Parathyroid adenoma (tissue), 2 donors: ENCODE data around the gene NPIPB2.

Source experiments
- H2AFZ ChIP-seq: fragments of 300-600 bp; sonication (generic); one replicate; pipeline ENCODE4 v1.7.0; 2017; ENCODE audit warnings: antibody characterized with exemption, mild to moderate bottlenecking
- H3K27ac ChIP-seq: fragments of 300-600 bp; sonication (generic); one replicate; pipeline ENCODE4 v1.7.0; 2017
- H3K27me3 ChIP-seq: fragments of 300-600 bp; sonication (generic); one replicate; pipeline ENCODE4 v1.7.0; 2017; ENCODE audit warnings: low read length; ENCODE audit not compliant: control insufficient read depth, insufficient read depth
- H3K36me3 ChIP-seq: fragments of 300-600 bp; sonication (generic); one replicate; pipeline ENCODE4 v1.7.0; 2017; ENCODE audit warnings: low read length; ENCODE audit not compliant: control insufficient read depth, insufficient read depth
- H3K4me1 ChIP-seq: fragments of 300-600 bp; sonication (generic); one replicate; pipeline ENCODE4 v1.7.0; 2017; ENCODE audit warnings: control low read depth
- H3K4me2 ChIP-seq: fragments of 300-600 bp; sonication (generic); one replicate; pipeline ENCODE4 v1.7.0; 2017; ENCODE audit warnings: low read length
- H3K4me3 ChIP-seq: fragments of 300-600 bp; sonication (generic); one replicate; pipeline ENCODE4 v1.7.0; 2017; ENCODE audit warnings: low read depth, low read length
- H3K79me2 ChIP-seq: fragments of 300-600 bp; sonication (generic); one replicate; pipeline ENCODE4 v1.7.0; 2017; ENCODE audit warnings: control low read depth
- H3K9ac ChIP-seq: fragments of 300-600 bp; sonication (generic); one replicate; pipeline ENCODE4 v1.7.0; 2017; ENCODE audit warnings: mild to moderate bottlenecking
- H3K9me3 ChIP-seq: fragments of 300-600 bp; sonication (generic); one replicate; pipeline ENCODE4 v1.7.0; 2017; ENCODE audit warnings: low read length; ENCODE audit not compliant: control insufficient read depth
- CTCF ChIP-seq: fragments of 300-600 bp; sonication (generic); IDR thresholded peaks from one replicate; pipeline ENCODE4 v1.7.0; 2017; ENCODE audit warnings: antibody characterized with exemption, mild to moderate bottlenecking
- donor health status: primary hyperparathyroidism.

The NPIPB2 gene

DNA sequence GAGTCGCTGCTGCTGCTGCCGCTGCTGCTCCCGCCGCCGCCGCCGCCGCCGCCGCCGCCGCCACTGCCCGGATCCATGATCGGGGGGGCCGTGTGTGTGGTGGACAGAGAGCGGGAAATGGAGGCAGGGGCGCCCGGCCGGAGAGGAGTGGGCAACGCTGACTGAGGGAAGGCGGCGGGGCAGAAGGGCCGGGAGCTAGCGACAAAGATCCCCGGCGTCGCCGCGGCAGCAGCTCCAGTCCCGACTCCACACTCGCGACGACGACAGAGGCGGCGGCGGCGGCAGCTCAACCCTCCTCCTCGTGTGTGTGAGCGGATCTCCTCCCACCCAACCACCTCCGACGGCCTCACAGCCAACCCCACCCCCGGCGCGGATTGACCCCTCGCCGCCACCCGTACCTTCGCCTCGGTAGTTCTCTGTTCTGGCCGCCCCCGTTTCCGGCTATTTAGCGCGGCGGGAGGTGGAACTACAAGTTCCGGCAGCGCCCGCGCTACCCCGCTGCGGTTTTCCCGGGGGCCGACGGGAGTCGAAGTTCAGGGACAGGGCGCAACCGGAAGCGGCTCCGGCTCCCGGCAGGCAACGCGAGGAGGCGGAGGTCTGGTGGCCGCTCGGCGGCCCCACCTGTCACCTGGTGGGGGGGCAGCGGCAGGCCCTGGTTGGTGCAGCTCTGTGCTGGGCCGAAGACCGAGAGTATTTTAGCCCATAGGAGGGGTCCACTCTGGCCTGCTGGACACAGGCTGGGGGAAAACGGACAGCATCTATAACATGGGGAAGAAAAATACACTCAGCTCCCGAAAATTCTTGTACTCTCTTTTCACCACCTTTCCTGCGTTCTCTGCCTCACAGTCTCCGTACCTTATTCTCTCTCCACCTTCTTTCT, 26.0 kb downstream of the NPIPB2 start, which contains the start of gene GSPT1:
Gene GSPT1 (minus strand): TSS at position 313 of the 880 bp plus-strand sequence. CDS start 236 bp downstream, at position 77.
- peak; percentile 14 for TF ChIP-seq CTCF
- Histone ChIP-seq H3K9ac (peak within 1 kb of the TSS; percentile 34), H3K36me3 (no peaks in the 10 kb centered on the region), H3K27ac (peak within 1 kb of the TSS; percentile 78), H3K9me3 (no peaks in the 10 kb centered on the region), H3K4me1 (peaks cover 11% of the 10 kb centered on the region), H2AFZ (peak within 1 kb of the TSS; percentile 95), H3K4me2 (peak within 1 kb of the TSS; percentile 98), H3K4me3 (peak within 1 kb of the TSS; percentile 79), H3K79me2 (peaks cover 28% of the 10 kb centered on the region), H3K27me3 (no peaks in the 10 kb centered on the region)

DNA sequence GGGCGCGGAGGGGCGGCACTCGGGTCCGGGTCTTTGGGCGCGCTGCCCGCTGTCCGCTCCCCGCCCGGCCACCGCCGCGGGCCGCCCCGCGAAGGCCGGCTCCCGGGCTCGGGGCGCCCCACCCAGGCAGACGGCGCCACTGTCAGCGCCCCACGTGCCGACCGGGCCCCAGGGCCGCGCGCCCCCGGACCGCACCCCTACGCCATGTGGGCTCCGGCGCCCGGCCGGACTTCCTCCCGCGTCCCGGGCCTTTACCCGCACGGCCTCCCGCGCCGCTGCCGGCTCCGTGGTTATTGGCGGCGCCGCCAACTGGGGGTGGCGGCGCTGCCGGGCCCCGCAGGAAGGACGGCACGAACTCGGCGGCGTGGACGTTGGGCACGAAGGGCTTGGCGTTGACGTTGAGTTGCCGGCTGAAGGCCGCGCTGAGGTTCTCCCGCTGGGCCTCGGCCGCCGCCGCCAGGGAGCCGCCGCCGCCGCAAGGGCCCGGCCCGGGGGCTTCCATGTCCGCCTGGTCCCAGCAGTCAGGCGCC, 26.7 kb downstream of the NPIPB2 start:
- Histone ChIP-seq H3K79me2 (peaks cover 33% of the 10 kb centered on the region), H3K4me1 (peaks cover 18% of the 10 kb centered on the region), H3K4me2 (peak overlapping the region; percentile 89), H2AFZ (peak overlapping the region; percentile 89), H3K27ac (peak overlapping the region; percentile 78), H3K27me3 (no peaks in the 10 kb centered on the region), H3K9me3 (no peaks in the 10 kb centered on the region), H3K9ac (peak overlapping the region; percentile 34), H3K4me3 (peak overlapping the region; percentile 79), H3K36me3 (no peaks in the 10 kb centered on the region)
- peak; percentile 20 for TF ChIP-seq CTCF

DNA sequence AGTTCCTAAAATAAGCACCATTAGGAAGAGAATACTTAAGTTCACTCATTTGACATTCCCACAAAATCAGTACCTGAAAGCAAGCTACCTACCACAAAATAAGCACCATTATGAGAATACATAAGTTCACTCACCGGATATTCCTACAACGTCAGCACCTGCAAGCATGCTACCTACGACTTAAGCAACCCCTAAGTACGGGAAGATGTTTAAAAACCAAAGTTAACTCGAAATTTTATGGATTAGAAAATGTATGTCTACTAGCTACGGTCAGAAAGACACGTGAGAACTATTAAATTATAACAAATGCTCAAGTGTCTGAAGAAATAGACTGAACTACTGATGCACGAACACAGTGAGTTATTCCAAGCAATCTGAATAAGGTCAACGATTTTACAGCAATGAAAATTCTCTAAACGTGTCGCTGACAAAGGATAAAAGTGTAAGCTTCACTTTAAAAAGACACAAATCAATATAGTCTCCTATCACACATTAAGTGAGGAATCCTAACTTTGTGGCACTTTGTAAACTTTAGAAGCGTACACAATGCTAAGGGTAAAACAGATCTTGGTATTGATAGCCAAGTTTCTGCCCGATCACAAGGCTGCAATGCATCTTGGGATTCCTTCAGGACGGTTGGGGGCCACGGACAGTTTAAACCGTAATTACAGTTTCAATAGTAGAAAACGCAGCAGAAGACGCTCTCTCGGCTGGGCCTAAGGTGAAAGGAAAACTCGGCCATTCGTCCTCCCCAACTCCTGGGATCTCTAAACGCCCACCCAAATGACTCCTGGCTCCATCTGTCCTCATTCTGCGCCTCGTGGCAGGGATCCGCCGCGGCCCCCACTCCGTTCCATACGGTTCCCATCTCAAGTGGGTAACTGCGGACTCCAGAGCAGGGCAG, 27.4 kb downstream of the NPIPB2 start:
- Histone ChIP-seq H3K4me3 (peak overlapping the region; percentile 76), H3K27me3 (no peaks in the 10 kb centered on the region), H2AFZ (peak overlapping the region; percentile 53), H3K27ac (peak overlapping the region; percentile 36), H3K9me3 (no peaks in the 10 kb centered on the region), H3K4me2 (peak overlapping the region; percentile 89), H3K4me1 (peaks cover 20% of the 10 kb centered on the region), H3K79me2 (peaks cover 38% of the 10 kb centered on the region), H3K9ac (peak overlapping the region; percentile 34), H3K36me3 (no peaks in the 10 kb centered on the region)
- no peak for TF ChIP-seq CTCF

DNA sequence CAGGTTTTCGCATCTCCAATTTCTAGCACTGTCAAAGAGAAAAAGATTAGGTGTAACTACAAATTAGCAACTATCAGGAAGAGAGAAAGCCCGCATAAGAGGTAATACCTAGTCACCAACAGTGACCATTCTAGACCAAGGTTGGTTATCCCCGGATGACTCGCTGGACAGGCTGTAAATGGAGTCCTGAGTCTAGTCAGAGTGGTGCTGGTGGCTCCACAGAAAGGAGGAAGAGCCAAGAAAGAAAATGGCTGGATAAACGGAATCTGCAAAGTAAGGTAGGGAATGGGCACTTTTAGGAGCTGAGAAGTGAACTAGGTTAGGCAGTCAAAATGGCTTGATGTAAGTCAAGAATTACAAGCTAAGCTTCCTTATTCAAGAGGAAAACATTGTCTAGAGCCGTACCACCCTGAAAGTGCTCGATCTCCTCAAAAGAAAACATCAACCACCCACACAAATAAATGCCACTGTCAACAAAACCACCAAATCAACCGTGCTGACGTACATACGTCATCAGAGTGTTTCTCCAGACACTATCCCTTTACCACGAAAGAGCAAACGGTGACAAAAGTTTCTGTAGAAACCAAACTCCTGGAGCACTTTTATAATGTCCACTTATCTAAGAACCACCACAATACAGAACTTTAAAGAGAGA, 28.3 kb downstream of the NPIPB2 start:
- Histone ChIP-seq H3K9ac (no peak overlapping the region), H3K4me1 (peaks cover 20% of the 10 kb centered on the region), H3K27ac (no peak overlapping the region), H3K27me3 (no peaks in the 10 kb centered on the region), H3K4me3 (peak overlapping the region; percentile 76), H2AFZ (no peak overlapping the region), H3K4me2 (peak overlapping the region; percentile 89), H3K9me3 (no peaks in the 10 kb centered on the region), H3K36me3 (no peaks in the 10 kb centered on the region), H3K79me2 (peaks cover 46% of the 10 kb centered on the region)
- no peak for TF ChIP-seq CTCF
